ENCODE measurements around the gene PSMB2. TPM values are rescaled to one million over a fixed set of nuclear protein-coding genes. Genes with fewer than 3 reads are reported as not detected.

Gene PSMB2
- total RNA-seq, 1 experiment from 2014 or later: 39.5 TPM

- DNase-seq (ENCODE audit: low spot score): peak; percentile 12
Measured at GRCh38 chr1:35642471-35642955, 1.2 kb upstream of the PSMB2 start.

- DNase-seq (ENCODE audit: low spot score): no peak
Measured at GRCh38 chr1:35640380-35641232, 720 bp downstream of the PSMB2 start.

- DNase-seq (ENCODE audit: low spot score): peak; percentile 32
Measured at GRCh38 chr1:35637401-35637809, 3.9 kb downstream of the PSMB2 start.

- no peak for DNase-seq (ENCODE audit: low spot score)
Measured at GRCh38 chr1:35633547-35633946, 7.8 kb downstream of the PSMB2 start.

GRCh38 chr1:35631396-35631795 lies 9.9 kb downstream of the PSMB2 start:
- no peak for DNase-seq (ENCODE audit: low spot score)

GRCh38 chr1:35629051-35629450 lies 12.3 kb downstream of the PSMB2 start:
- DNase-seq (ENCODE audit: low spot score): no peak

- DNase-seq (ENCODE audit: low spot score): no peak
Measured at GRCh38 chr1:35623832-35624231, 17.5 kb downstream of the PSMB2 start.

- no peak for DNase-seq (ENCODE audit: low spot score)
Measured at GRCh38 chr1:35622510-35623178, 18.7 kb downstream of the PSMB2 start.

- DNase-seq (ENCODE audit: low spot score): no peak
Measured at GRCh38 chr1:35619237-35620121, 21.8 kb downstream of the PSMB2 start.

GRCh38 chr1:35615440-35615839 lies 25.9 kb downstream of the PSMB2 start:
- no peak for DNase-seq (ENCODE audit: low spot score)

- no peak for DNase-seq (ENCODE audit: low spot score)
Measured at GRCh38 chr1:35611655-35612054, 29.7 kb downstream of the PSMB2 start.

- DNase-seq (ENCODE audit: low spot score): no peak
Measured at GRCh38 chr1:35605867-35606182, 35.5 kb downstream of the PSMB2 start.

GRCh38 chr1:35605071-35605866 lies 36.1 kb downstream of the PSMB2 start:
- DNase-seq (ENCODE audit: low spot score): no peak

GRCh38 chr1:35603941-35604340 lies 37.4 kb downstream of the PSMB2 start:
- DNase-seq (ENCODE audit: low spot score): no peak

- no peak for DNase-seq (ENCODE audit: low spot score)
Measured at GRCh38 chr1:35603468-35603867, 37.9 kb downstream of the PSMB2 start.

- no peak for DNase-seq (ENCODE audit: low spot score)
Measured at GRCh38 chr1:35600593-35600992, 40.7 kb downstream of the PSMB2 start.

- DNase-seq (ENCODE audit: low spot score): no peak
Measured at GRCh38 chr1:35599411-35599810, 41.9 kb downstream of the PSMB2 start.

GRCh38 chr1:35598895-35599294 lies 42.4 kb downstream of the PSMB2 start:
- no peak for DNase-seq (ENCODE audit: low spot score)

GRCh38 chr1:35597870-35598269 lies 43.5 kb downstream of the PSMB2 start:
- DNase-seq (ENCODE audit: low spot score): no peak

- no peak for DNase-seq (ENCODE audit: low spot score)
Measured at GRCh38 chr1:35595684-35596083, 45.6 kb downstream of the PSMB2 start.

GRCh38 chr1:35594005-35594760 lies 47.1 kb downstream of the PSMB2 start:
- no peak for DNase-seq (ENCODE audit: low spot score)
